Measurements from ENCODE around the gene MLX.

DNA sequence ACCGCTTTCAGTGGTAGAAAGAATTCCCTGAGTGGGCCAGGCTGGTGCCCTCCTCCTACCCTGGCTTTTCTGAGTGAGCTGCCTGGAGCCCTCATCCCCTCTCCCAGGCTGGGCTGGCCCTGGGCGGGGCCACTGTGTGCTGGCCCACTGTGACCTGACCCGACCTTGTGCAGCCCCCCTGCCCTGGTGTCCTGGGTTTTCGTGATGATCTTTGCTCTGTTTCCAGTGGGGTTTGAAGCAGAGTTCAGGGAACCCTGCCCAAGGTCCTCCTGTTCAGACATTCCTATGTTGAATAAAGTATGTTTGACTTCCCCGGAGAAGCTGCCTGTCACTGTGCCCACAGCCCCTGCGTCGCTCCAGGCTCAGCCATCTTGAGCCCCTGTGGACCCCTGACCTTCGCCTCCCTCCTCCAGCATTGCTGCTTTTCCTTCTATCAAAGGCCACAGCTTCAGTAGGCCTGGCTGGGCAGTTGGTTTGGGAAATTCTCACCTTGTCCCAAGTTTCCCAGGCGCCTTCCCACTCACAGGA lies 44.6 kb upstream of the MLX start:
- TF ChIP-seq, protein P1, sequence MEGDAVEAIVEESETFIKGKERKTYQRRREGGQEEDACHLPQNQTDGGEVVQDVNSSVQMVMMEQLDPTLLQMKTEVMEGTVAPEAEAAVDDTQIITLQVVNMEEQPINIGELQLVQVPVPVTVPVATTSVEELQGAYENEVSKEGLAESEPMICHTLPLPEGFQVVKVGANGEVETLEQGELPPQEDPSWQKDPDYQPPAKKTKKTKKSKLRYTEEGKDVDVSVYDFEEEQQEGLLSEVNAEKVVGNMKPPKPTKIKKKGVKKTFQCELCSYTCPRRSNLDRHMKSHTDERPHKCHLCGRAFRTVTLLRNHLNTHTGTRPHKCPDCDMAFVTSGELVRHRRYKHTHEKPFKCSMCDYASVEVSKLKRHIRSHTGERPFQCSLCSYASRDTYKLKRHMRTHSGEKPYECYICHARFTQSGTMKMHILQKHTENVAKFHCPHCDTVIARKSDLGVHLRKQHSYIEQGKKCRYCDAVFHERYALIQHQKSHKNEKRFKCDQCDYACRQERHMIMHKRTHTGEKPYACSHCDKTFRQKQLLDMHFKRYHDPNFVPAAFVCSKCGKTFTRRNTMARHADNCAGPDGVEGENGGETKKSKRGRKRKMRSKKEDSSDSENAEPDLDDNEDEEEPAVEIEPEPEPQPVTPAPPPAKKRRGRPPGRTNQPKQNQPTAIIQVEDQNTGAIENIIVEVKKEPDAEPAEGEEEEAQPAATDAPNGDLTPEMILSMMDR (IDR thresholded peaks at IDR 0.05 in 8 of 11, conservative IDR thresholded peaks at IDR 0.05 in 3 of 11) = no peak
- TF ChIP-seq POLR2AphosphoS5 (IDR thresholded peaks at IDR 0.05) = no peak
